Tibial nerve (tissue), 4 donors: ENCODE data around the gene ZRANB1. TPM values are rescaled to one million over a fixed set of nuclear protein-coding genes. Genes with fewer than 3 reads are reported as not detected.

Source experiments
- DNase-seq, 2 donors: peaks; one replicate each; pipeline ENCODE4 v3.0.0-alpha.2; 2019; ENCODE audit warnings: low spot score in 2 of 2
- H3K27ac ChIP-seq, 4 donors: fragments of 200-600 bp; sonication (generic) in 3 of 4; one replicate each; pipeline ENCODE4 v1.5.1; 2017 to 2019; ENCODE audit warnings: mild to moderate bottlenecking in 1 of 4
- H3K27me3 ChIP-seq, 2 donors: fragments of 200-600 bp; sonication (generic) in 1 of 2; one replicate each; pipeline versions ENCODE4 v1.5.1 to v1.6.0; 2017 to 2019
- H3K36me3 ChIP-seq, 3 donors: fragments of 200-600 bp; sonication (generic); one replicate each; pipeline ENCODE4 v1.5.1; 2018 to 2019
- H3K4me1 ChIP-seq, 4 donors: fragments of 200-600 bp; sonication (generic) in 3 of 4; one replicate each; pipeline ENCODE4 v1.5.1; 2017 to 2019
- H3K4me3 ChIP-seq, 4 donors: fragments of 200-600 bp; sonication (generic) in 3 of 4; one replicate each; pipeline ENCODE4 v1.5.1; 2017 to 2019; ENCODE audit warnings: mild to moderate bottlenecking in 1 of 4, moderate library complexity in 1 of 4
- H3K9me3 ChIP-seq, 4 donors: fragments of 200-600 bp; sonication (generic) in 3 of 4; one replicate each; pipeline ENCODE4 v1.5.1; 2017 to 2019
- CTCF ChIP-seq, 5 experiments: fragments of 200-600 bp in 3 of 5; fragments of 450-650 bp in 2 of 5; sonication (generic) in 3 of 5; IDR thresholded peaks; one replicate each; pipeline ENCODE4 v1.5.1; 2016 to 2019; ENCODE audit warnings: antibody characterized with exemption in 5 of 5, mild to moderate bottlenecking in 3 of 5, moderate library complexity in 2 of 5
- EP300 ChIP-seq, 2 donors: sonication (generic); formaldehyde crosslinking; IDR thresholded peaks; one replicate each; pipeline ENCODE4 v1.6.1; 2017; ENCODE audit warnings: antibody characterized with exemption in 2 of 2, mild to moderate bottlenecking in 1 of 2
- POLR2A ChIP-seq, 2 donors: fragments of 450-650 bp; IDR thresholded peaks; one replicate each; pipeline ENCODE4 v1.6.1; 2017; ENCODE audit warnings: antibody characterized with exemption in 2 of 2, mild to moderate bottlenecking in 2 of 2, moderate library complexity in 2 of 2
- WGBS, 2 donors: methylation state at CpG; one replicate each; pipeline ENCODE4 v1.1.5; 2018; 5-methylcytosine and 5-hydroxymethylcytosine counted together
- total RNA-seq, 4 donors: library from RNA; depleted of rRNA; stranded (reverse); fragments of >200 nt; gene quantifications; one replicate each; pipeline ENCODE4 v1.1.0, GENCODE V29; 2016

The ZRANB1 gene
- total RNA-seq, 4 donors from 2014 or later: 22.2 to 33.5 (median 24.2) TPM

GRCh38 chr10:124997771-124998623 is 56.1 kb downstream of the ZRANB1 start:
- H3K36me3 ChIP-seq: peaks cover 0 to 63% (median 7%) of the 10 kb centered on the region in 3 donors
- no peak for TF ChIP-seq EP300 (IDR thresholded peaks at IDR 0.05)
- TF ChIP-seq POLR2A (IDR thresholded peaks at IDR 0.05): no peak
- no peak for TF ChIP-seq CTCF (IDR thresholded peaks at IDR 0.05)

GRCh38 chr10:124998624-124999291 is 56.8 kb downstream of the ZRANB1 start:
- H3K4me3 ChIP-seq: no peak overlapping the region
- no peak for DNase-seq
- WGBS, 2 donors: 75% methylated on average over 12 to 15 of the region's 16 CpGs
- H3K27me3 ChIP-seq: no peaks in the 10 kb centered on the region
- peaks cover 0 to 58% (median 7%) of the 10 kb centered on the region in 3 donors for H3K36me3 ChIP-seq
- H3K9me3 ChIP-seq: no peaks in the 10 kb centered on the region
- TF ChIP-seq EP300 (IDR thresholded peaks at IDR 0.05): no peak
- no peak for TF ChIP-seq POLR2A (IDR thresholded peaks at IDR 0.05)
- no peak for TF ChIP-seq CTCF (IDR thresholded peaks at IDR 0.05)
- H3K27ac ChIP-seq: peak overlapping the region in 3 of 4 donors; percentile 4 to 84 (median 65)
- H3K4me1 ChIP-seq: peaks cover 3 to 61% (median 39%) of the 10 kb centered on the region in 4 donors

More at GRCh38 chr10:124997771-124998623, 56.1 kb downstream of the ZRANB1 start:
- Histone ChIP-seq H3K27me3 (no peaks in the 10 kb centered on the region), H3K4me1 (peaks cover 3 to 59% (median 40%) of the 10 kb centered on the region in 4 donors), H3K27ac (peak overlapping the region in 2 of 4 donors; percentile 65 to 84), H3K4me3 (no peak overlapping the region), H3K9me3 (no peaks in the 10 kb centered on the region)
- 81 to 86% methylated on average over 33 to 35 of the region's 35 CpGs for WGBS, 2 donors
- DNase-seq: no peak

- peak overlapping the region; percentile 4 to 84 (median 66) for H3K27ac ChIP-seq
- H3K4me3 ChIP-seq: no peak overlapping the region
- peak in 1 of 2 donors; percentile 43 for DNase-seq
- peaks cover 0 to 50% (median 7%) of the 10 kb centered on the region in 3 donors for H3K36me3 ChIP-seq
- 49 to 54% methylated on average over 26 to 29 of the region's 29 CpGs for WGBS, 2 donors
- no peaks in the 10 kb centered on the region for H3K27me3 ChIP-seq
- TF ChIP-seq EP300 (IDR thresholded peaks at IDR 0.05) (peak in 1 of 2 donors; percentile 12), CTCF (IDR thresholded peaks at IDR 0.05) (no peak)
- H3K4me1 ChIP-seq: peaks cover 3 to 64% (median 39%) of the 10 kb centered on the region in 4 donors
- H3K9me3 ChIP-seq: no peaks in the 10 kb centered on the region
Measured at GRCh38 chr10:124999433-125000365, 57.8 kb downstream of the ZRANB1 start.

GRCh38 chr10:125000366-125001312 is 58.7 kb downstream of the ZRANB1 start:
- H3K27me3 ChIP-seq: no peaks in the 10 kb centered on the region
- H3K4me1 ChIP-seq: peaks cover 3 to 60% (median 39%) of the 10 kb centered on the region in 4 donors
- H3K27ac ChIP-seq: peak overlapping the region; percentile 65 to 84 (median 71)
- peak in 1 of 5 experiments; percentile 49 for TF ChIP-seq CTCF (IDR thresholded peaks at IDR 0.05)
- no peak for TF ChIP-seq POLR2A (IDR thresholded peaks at IDR 0.05)
- no peaks in the 10 kb centered on the region for H3K9me3 ChIP-seq
- WGBS, 2 donors: 43 to 47% methylated on average over 22 to 29 of the region's 35 CpGs
- DNase-seq: no peak
- H3K4me3 ChIP-seq: no peak overlapping the region
- H3K36me3 ChIP-seq: peaks cover 0 to 50% (median 7%) of the 10 kb centered on the region in 3 donors
